MM.1S (cell line): Measurements from ENCODE around the gene TBRG1.
"Not testable (repeated sequence)": the region's sequence is repeated elsewhere in the genome, so short reads cannot be mapped to it uniquely, and the experiment has no call there.

ENCODE experiments used
- DNase-seq: peaks from one replicate; pipeline ENCODE4 v3.0.0-alpha.2; 2015
- H2AFZ ChIP-seq: fragments of 300-600 bp; sonication (generic); 2 replicates; pipeline ENCODE4 v1.6.0; 2016; ENCODE audit warnings: antibody characterized with exemption, low read length
- H3F3A ChIP-seq: fragments of 300-600 bp; sonication (generic); 2 replicates; pipeline ENCODE4 v1.6.1; 2016; ENCODE audit warnings: mild to moderate bottlenecking, antibody characterized with exemption, low read length, moderate library complexity, mixed read lengths; ENCODE audit not compliant: insufficient read depth
- H3K27ac ChIP-seq: fragments of 300-600 bp; sonication (generic); 2 replicates; pipeline ENCODE4 v1.5.1; 2016; ENCODE audit warnings: mild to moderate bottlenecking, low read length
- H3K27me3 ChIP-seq: fragments of 300-600 bp; sonication (generic); replicated peaks from 2 replicates; pipeline ENCODE4 v1.6.0; 2016; ENCODE audit warnings: low read length; ENCODE audit not compliant: insufficient read depth
- H3K36me3 ChIP-seq: fragments of 300-600 bp; sonication (generic); replicated peaks from 2 replicates; pipeline ENCODE4 v1.6.1; 2016; ENCODE audit warnings: mild to moderate bottlenecking, low read length, mixed read lengths; ENCODE audit not compliant: insufficient read depth
- H3K4me1 ChIP-seq: fragments of 300-600 bp; sonication (generic); 2 replicates; pipeline ENCODE4 v1.6.1; 2016; ENCODE audit warnings: low read length, mixed read lengths
- H3K4me2 ChIP-seq: fragments of 300-600 bp; sonication (generic); 2 replicates; pipeline ENCODE4 v1.6.0; 2016; ENCODE audit warnings: low read depth, low read length
- H3K4me3 ChIP-seq: fragments of 300-600 bp; sonication (generic); 2 replicates; pipeline ENCODE4 v1.5.1; 2016; ENCODE audit warnings: low read length, mixed read lengths
- H3K79me2 ChIP-seq: fragments of 300-600 bp; sonication (generic); 2 replicates; pipeline ENCODE4 v1.6.1; 2016; ENCODE audit warnings: mixed run types, low read length, mixed read lengths
- H3K9ac ChIP-seq: fragments of 300-600 bp; sonication (generic); 2 replicates; pipeline ENCODE4 v1.6.1; 2016; ENCODE audit warnings: low read length, mixed read lengths
- H3K9me2 ChIP-seq: fragments of 300-600 bp; sonication (generic); replicated peaks from 2 replicates; pipeline ENCODE4 v1.6.1; 2016; ENCODE audit warnings: mild to moderate bottlenecking, low read length, mixed read lengths; ENCODE audit not compliant: insufficient read depth
- H3K9me3 ChIP-seq: fragments of 300-600 bp; sonication (generic); replicated peaks from 2 replicates; pipeline ENCODE4 v1.6.1; 2016; ENCODE audit warnings: mild to moderate bottlenecking, low read length, mixed read lengths; ENCODE audit not compliant: insufficient read depth
- H4K20me1 ChIP-seq: fragments of 300-600 bp; sonication (generic); 2 replicates; pipeline ENCODE4 v1.6.1; 2016; ENCODE audit warnings: mild to moderate bottlenecking, low read length, moderate library complexity, mixed read lengths; ENCODE audit not compliant: insufficient read depth
- EZH2 ChIP-seq: fragments of 300-600 bp; sonication (generic); optimal IDR thresholded peaks from 2 replicates; pipeline ENCODE3; 2017; ENCODE audit warnings: low read depth, mild to moderate bottlenecking, antibody characterized with exemption, low read length, mixed read lengths
- EZH2phosphoT487 ChIP-seq: fragments of 300-600 bp; sonication (generic); IDR thresholded peaks from 2 replicates; pipeline ENCODE4 v1.6.1; 2018; ENCODE audit warnings: antibody characterized with exemption, low read length
- TF ChIP-seq, protein P1 (sequence below): fragments of 300-600 bp; sonication (generic); IDR thresholded peaks from 2 replicates; pipeline ENCODE4 v1.5.1; 2016; ENCODE audit warnings: antibody characterized with exemption, low read length, mixed read lengths

The TBRG1 gene

GRCh38 chr11:124602193-124602592, 20.5 kb upstream of the TBRG1 start:
- no peak overlapping the region for H2AFZ ChIP-seq
- no peak overlapping the region for H3K27ac ChIP-seq
- no peaks in the 10 kb centered on the region for H3K79me2 ChIP-seq
- no peak overlapping the region for H3K4me3 ChIP-seq
- TF ChIP-seq, protein P1, sequence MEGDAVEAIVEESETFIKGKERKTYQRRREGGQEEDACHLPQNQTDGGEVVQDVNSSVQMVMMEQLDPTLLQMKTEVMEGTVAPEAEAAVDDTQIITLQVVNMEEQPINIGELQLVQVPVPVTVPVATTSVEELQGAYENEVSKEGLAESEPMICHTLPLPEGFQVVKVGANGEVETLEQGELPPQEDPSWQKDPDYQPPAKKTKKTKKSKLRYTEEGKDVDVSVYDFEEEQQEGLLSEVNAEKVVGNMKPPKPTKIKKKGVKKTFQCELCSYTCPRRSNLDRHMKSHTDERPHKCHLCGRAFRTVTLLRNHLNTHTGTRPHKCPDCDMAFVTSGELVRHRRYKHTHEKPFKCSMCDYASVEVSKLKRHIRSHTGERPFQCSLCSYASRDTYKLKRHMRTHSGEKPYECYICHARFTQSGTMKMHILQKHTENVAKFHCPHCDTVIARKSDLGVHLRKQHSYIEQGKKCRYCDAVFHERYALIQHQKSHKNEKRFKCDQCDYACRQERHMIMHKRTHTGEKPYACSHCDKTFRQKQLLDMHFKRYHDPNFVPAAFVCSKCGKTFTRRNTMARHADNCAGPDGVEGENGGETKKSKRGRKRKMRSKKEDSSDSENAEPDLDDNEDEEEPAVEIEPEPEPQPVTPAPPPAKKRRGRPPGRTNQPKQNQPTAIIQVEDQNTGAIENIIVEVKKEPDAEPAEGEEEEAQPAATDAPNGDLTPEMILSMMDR = no peak
- TF ChIP-seq EZH2 (no peak), EZH2phosphoT487 (no peak)
- H3K27me3 ChIP-seq = no peaks in the 10 kb centered on the region
- H3K9me3 ChIP-seq = no peaks in the 10 kb centered on the region
- H3K9me2 ChIP-seq = no peaks in the 10 kb centered on the region
- DNase-seq = no peak
- H3K9ac ChIP-seq = no peak overlapping the region
- no peaks in the 10 kb centered on the region for H3F3A ChIP-seq
- H3K36me3 ChIP-seq = no peaks in the 10 kb centered on the region
- no peaks in the 10 kb centered on the region for H4K20me1 ChIP-seq
- H3K4me1 ChIP-seq = no peaks in the 10 kb centered on the region
- H3K4me2 ChIP-seq = no peak overlapping the region

DNA sequence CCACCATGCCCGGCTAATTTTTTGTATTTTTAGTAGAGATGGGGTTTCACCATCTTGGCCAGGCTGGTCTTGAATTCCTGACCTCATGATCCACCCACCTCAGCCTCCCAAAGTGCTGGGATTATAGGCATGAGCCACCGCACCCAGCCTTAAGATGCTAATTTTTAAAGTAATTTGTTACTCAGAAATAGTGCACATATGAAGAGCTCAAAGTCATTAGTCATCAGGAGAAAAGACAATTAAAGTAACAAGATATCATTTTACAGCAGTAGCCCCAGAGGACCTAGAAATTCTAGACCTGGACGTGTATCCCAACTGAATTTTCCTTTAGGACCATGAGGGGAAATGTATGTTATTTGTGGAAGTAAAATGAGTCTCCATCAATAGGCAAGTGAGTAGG, 19.9 kb upstream of the TBRG1 start:
- H3K9me3 ChIP-seq, H3K4me2 ChIP-seq, H3F3A ChIP-seq, H3K4me3 ChIP-seq, H3K27ac ChIP-seq, H3K36me3 ChIP-seq, H3K4me1 ChIP-seq, H3K27me3 ChIP-seq, H3K9me2 ChIP-seq, H4K20me1 ChIP-seq, H3K79me2 ChIP-seq, H2AFZ ChIP-seq, DNase-seq, H3K9ac ChIP-seq: not testable (repeated sequence)

DNA sequence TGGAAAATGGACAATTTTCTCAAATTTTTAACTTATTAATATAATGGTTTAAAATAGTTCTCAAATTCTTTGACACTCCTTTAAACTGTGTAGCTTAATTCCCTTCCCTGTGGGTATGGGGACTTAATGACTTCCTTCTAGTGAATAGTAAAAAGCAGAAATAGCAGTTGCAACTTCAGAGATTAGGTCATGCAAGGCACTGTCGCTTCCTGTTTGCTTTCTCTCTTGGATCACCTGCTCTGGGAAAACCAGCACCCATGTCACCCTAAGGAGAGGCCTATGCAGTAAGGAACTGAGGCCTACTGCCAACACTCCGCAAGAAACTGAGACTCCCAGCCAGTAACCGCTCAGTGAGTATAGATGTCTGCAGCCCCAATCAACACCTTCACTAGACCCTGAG, 16.9 kb upstream of the TBRG1 start:
- TF ChIP-seq, protein P1 = no peak
- TF ChIP-seq EZH2 = no peak
- no peak for TF ChIP-seq EZH2phosphoT487
- H3K79me2 ChIP-seq = no peaks in the 10 kb centered on the region

DNA sequence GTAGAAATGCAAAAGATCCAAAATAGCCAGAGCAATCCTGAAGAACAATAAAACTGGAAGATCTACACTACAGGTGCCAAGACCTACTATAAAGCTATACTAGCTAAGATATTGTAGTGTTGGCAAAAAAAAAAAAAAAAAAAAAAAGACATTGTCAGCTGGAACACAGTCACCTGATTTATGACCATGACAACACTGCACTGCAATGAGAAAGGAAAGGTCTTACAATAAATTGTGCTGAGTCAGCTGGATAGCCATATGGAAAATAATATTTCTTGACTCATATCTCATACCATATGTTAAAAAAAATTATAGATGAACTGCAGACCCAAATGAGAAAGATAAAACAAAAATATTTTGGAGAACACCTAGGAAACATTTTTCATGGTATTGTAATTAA, 14.5 kb upstream of the TBRG1 start:
- no peak overlapping the region for H3K9ac ChIP-seq
- no peaks in the 10 kb centered on the region for H3F3A ChIP-seq
- no peak overlapping the region for H2AFZ ChIP-seq
- H3K79me2 ChIP-seq = no peaks in the 10 kb centered on the region
- TF ChIP-seq EZH2 = no peak
- TF ChIP-seq EZH2phosphoT487 = no peak
- TF ChIP-seq, protein P1 = no peak
- H3K4me2 ChIP-seq = no peak overlapping the region
- DNase-seq = no peak
- no peaks in the 10 kb centered on the region for H3K27me3 ChIP-seq
- H3K9me3 ChIP-seq = no peaks in the 10 kb centered on the region
- H3K4me3 ChIP-seq = no peak overlapping the region
- H3K9me2 ChIP-seq = no peaks in the 10 kb centered on the region
- no peaks in the 10 kb centered on the region for H4K20me1 ChIP-seq
- H3K4me1 ChIP-seq = no peaks in the 10 kb centered on the region
- H3K27ac ChIP-seq = no peak overlapping the region
- H3K36me3 ChIP-seq = no peaks in the 10 kb centered on the region

More for the DNA sequence above, 16.9 kb upstream of the TBRG1 start:
- Histone ChIP-seq H3K9ac (no peak overlapping the region), H3K27me3 (no peaks in the 10 kb centered on the region), H3K4me3 (no peak overlapping the region), H3K9me2 (no peaks in the 10 kb centered on the region), H3K27ac (no peak overlapping the region), H3F3A (no peaks in the 10 kb centered on the region), H3K4me1 (no peaks in the 10 kb centered on the region), H3K36me3 (no peaks in the 10 kb centered on the region), H2AFZ (no peak overlapping the region), H3K4me2 (no peak overlapping the region), H3K9me3 (no peaks in the 10 kb centered on the region), H4K20me1 (no peaks in the 10 kb centered on the region)
- DNase-seq = no peak
